CD4-positive, alpha-beta T cell treated with Interferon gamma for 1 hour (primary cell): ENCODE results near the gene RGS10.
"Not testable (repeated sequence)": the region's sequence is repeated elsewhere in the genome, so short reads cannot be mapped to it uniquely, and the experiment has no call there.

Experiments used
- DNase-seq: peaks from one replicate; pipeline ENCODE4 v3.0.0-alpha.2; 2020

Gene RGS10

DNA sequence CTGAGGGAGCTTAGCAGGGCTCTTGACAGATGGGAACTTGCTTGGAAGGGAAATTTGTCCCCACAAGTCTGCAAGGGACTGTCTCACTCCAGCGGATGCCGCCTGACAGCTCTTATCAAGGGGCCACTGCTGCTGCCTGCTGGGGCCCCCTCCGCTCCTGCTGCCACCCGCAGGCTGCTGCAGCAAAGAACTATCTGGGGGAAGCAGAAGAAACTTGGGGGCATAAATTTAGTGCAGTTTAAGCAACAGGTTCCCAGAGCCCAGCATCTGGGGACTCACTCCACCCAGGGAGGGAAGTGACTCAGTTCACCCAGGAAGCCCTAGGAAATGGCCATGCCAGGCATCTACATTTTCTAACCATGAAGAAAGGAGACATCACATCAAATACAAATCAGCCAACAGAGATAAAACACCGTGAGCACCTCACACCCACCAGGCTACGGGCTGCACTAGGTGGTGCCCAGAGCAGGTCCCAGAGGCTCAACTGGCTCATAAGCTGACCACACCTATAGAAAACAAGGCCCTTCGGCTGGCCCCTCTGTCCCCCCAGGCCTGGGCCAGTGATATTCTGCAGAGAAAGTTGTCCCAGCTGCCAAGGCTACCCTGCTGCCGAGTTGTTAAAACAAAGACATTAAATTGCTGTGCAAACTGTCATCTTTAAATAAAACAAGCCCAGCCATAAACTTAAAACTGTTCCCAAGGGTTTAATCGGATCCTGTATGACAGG is 3.7 kb downstream of the RGS10 start:
- no peak for DNase-seq

DNA sequence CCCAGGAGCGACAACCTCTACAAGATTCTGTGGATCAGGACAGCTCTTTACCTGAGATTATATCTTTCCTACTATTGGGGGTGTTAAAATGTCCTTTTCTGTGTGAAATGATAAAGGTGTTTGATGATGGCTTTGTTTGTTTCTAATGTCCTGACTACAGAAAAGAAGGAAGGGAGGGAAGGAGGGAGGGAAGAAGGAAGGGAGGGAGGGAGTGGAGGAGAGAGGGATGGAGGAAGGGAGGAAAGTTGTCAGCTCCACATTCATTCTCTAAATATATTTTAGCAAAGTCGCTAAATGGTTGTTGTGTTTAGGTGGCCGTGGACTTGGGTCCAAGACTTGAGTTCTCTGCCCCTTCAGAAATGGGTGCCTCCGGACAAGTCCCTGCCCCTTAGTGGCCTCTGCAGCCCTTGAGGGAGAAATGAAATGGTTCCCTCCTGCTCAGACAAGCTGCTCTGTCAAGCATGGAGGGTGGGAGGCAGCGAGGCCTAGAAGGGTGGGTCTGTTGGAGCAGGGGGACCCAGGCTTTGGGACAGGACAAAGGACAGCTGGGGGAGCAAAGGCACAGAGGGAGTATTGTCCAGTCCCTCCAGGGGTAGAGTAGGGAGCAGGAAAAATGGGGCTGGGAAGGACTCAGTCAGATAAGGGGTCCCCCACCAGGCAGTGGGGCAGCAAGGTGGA is 4.4 kb downstream of the RGS10 start:
- no peak for DNase-seq

DNA sequence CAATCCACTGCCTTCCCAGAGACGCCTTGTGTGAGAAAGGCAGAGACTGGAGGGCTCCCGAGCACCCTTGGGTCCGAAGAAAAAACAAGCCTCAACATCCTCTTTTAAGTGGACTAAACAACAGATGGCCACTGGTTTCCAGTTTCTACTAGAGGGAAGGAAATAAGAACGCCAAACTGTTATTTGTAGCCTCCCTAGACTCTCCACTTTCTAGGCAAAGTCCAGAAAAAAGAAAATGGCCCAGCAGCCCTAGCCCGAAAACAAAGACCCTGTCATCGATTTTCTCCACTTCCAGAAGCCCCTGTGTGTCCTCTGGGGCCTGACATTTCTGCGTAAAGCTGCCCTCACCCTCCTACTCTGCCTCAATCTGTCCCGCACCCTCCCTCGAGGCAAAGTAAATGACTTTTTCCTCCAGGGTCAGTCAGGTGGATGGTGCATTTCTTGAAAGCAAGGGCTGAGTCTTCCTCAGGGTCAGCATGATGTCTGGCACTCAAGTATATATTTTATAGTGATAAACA is 6.0 kb downstream of the RGS10 start:
- no peak for DNase-seq

DNA sequence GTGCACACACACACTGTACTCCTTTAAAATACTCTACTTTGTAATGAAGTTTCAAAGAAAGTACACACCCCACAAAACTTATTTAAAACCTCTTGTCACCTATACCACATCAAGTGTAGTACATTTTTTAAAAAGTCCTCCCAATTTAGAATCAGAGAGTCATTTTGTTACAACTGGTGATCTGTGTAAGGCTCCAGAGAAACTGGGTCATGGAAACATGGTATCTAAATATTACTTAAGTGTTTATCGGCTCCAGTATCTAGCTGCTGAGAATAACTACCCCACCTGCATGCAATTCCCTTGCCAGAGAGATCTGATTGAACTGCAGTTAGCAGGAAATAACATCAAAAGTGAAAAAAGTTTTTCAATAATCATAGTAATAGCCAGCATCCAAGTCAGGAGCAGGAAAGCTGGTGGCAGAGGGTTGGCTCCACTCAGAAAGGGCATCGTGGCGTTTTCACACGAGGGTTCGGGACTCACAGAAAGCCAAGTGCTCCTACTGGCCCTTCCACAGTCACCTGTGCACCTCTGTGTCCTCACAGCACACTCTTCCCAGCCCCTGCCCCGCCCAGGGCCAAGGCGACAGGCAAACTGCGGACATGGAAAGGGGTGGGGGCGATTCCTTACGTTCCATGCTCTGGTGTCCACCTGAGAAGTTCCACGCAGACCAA is 6.5 kb downstream of the RGS10 start:
- no peak for DNase-seq

DNA sequence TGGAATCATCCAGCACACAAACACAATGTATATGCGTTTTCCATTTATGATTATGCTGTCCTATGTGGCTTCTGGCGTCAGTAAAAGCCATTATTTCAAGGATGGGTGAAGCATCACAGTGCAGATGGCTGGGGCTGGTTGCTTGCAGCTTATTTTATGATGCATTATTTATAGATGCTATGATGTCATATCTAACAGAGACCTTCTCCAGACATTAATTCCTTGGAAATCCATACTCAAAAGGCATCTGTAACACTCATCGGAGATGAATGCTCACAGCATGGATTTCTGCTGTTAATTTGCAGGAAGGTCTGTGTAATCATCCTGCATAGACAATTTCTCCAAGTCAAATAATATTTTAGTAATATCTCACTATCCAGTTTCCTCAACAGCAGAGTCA is 7.2 kb downstream of the RGS10 start:
- no peak for DNase-seq

DNA sequence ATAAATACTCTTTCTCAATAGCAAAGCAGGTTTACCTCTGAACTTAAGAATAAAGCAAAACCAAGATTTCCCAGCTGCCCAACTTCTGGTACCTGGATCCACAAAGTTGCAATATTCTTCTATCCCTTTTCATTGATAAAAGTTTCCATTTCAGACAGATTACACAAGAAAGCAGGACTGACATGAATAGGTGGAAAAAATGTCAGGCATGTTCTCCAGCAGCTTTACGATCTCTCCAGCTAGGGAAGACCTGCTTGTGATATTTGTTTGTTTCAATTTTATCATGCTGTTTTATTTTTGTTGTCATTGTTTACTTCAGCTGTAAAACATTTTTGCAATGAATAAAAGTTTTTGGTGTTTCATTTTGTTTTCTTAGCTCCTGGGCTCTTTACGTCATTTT is 9.0 kb downstream of the RGS10 start:
- no peak for DNase-seq

DNA sequence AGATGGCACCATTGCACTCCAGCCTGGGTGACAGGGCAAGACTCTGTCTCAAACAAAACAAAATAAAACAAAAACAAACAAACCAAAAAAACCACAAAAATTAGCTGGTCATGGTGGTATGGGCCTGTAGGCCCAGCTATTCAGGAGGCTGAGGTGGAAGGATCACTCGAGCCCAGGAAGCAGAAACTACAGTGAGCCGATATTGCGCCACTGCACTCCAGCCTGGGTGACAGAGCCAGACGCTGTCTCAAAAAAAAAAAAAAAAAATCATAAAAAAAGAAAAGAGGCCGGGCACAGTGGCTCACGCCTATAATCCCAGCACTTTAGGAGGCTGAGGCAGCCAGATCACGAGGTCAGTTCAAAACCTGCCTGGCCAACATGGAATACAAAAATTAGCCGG is 9.7 kb downstream of the RGS10 start:
- not testable (repeated sequence) for DNase-seq

- DNase-seq: not testable (repeated sequence)
Observed at GRCh38 chr10:119532251-119532650, 10.3 kb downstream of the RGS10 start.

GRCh38 chr10:119531067-119531466 is 11.5 kb downstream of the RGS10 start:
- DNase-seq: no peak

- DNase-seq: not testable (repeated sequence)
Observed at GRCh38 chr10:119528663-119529237, 13.8 kb downstream of the RGS10 start.

DNA sequence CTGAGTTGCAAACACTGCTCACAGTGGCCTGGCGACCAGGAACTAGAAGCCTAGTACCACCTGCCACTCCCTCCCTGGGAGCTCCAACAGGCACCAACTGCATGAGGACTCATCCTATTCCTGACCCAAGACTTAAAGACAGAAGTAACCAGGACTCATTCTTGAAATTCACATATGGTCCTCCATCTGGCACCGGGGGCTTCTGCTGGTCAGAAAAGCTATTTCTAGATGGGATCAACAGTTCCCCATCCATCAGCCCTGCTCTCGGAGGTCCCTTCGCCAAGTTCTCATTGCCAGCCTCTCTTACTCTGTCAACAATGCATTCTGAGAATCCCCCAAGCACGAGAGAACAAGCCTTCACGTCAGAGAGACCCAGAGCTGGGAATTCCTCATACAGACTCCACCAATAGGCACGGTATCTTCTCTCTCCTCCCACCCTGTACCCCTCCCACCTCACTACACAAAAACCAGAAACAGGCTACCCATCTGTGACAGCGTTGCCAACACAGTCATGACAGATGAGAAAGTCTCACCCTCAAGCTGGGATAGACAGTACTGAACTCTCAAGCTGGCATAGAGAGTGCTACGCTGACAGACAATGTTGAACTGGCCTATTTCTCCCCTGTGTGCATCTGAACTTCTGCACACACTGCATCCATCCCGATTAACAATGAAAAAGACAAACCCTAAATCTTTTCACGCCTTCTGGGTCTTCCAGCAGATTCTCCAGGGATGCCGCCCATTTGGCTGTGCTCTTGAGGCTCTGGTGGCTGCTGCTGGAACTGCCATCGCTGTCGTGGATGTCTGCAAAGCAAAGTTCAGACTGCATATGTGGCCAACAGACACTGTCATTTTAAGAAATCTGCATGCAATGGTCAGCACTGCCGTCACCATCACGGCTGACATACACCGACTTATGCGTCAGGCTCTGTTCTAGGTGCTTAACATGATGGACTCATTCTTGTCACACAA is 15.6 kb downstream of the RGS10 start:
- no peak for DNase-seq

GRCh38 chr10:119526149-119526548 is 16.4 kb downstream of the RGS10 start:
- DNase-seq: no peak

GRCh38 chr10:119525116-119525515 is 17.4 kb downstream of the RGS10 start:
- DNase-seq: no peak

DNA sequence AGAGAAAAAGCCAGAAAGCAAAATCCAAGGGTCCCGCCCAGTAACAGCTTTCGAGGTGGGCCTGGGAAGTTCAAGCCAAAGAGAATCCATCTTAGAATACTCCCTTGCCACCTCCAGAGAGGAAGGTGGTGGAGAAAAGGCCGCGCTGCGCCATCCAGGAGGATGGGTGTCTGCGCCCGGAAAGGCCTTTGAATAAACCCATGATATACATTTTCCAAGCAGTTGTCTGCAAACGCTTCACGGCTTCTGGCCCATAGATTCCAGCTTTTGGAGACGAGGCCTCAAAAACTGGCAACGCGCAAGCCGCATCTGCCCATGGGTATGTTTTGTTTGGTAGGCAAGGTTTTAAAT is 17.8 kb downstream of the RGS10 start:
- no peak for DNase-seq

GRCh38 chr10:119523895-119524719 is 18.4 kb downstream of the RGS10 start:
- DNase-seq: no peak

DNA sequence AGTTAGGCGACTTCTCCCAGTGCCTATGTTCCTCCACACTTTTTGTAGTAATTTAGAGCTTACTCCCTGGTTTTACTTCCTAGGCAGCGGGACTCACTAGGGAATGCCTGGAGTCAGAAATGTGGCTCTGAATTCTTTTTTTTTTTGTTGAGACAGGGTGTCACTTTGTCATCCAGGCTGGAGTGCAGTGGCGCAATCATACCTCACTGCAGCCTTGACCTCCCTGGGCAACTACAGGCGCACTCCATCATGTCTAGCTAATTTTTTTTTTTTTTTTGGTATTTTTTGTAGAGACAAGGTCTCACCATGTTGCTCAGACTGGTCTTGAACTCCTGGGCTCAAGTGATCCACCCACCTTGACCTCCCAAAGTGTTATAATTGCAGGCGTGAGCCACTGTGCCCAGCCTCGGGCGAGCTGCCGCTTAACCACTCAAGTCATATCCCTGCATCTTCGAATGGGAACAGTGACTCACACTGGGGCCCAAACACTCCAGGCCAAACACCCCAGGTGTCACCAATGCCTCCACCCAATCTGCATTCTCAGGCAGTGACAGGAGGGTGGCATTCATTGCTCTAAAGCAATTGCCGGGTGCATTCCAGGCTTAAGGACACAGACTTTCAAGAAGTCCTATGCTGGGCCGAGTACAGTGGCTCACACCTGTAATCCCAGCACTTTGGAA is 19.6 kb downstream of the RGS10 start:
- no peak for DNase-seq

GRCh38 chr10:119521443-119522204 is 20.9 kb downstream of the RGS10 start:
- DNase-seq: no peak

- no peak for DNase-seq
Observed at GRCh38 chr10:119520283-119520682, 22.2 kb downstream of the RGS10 start.

- DNase-seq: no peak
Observed at GRCh38 chr10:119518936-119519335, 23.6 kb downstream of the RGS10 start.

GRCh38 chr10:119518176-119518575 is 24.3 kb downstream of the RGS10 start:
- no peak for DNase-seq
